Measurements from ENCODE around the gene NENF. TPM values are rescaled to one million over a fixed set of nuclear protein-coding genes. Genes with fewer than 3 reads are reported as not detected.
A peak's percentile ranks its signal among the peaks of the same experiment; 100 is the strongest.

NENF gene
- polyA plus RNA-seq, 3 donors = 34.3 to 40.6 (median 36.2) TPM

DNA sequence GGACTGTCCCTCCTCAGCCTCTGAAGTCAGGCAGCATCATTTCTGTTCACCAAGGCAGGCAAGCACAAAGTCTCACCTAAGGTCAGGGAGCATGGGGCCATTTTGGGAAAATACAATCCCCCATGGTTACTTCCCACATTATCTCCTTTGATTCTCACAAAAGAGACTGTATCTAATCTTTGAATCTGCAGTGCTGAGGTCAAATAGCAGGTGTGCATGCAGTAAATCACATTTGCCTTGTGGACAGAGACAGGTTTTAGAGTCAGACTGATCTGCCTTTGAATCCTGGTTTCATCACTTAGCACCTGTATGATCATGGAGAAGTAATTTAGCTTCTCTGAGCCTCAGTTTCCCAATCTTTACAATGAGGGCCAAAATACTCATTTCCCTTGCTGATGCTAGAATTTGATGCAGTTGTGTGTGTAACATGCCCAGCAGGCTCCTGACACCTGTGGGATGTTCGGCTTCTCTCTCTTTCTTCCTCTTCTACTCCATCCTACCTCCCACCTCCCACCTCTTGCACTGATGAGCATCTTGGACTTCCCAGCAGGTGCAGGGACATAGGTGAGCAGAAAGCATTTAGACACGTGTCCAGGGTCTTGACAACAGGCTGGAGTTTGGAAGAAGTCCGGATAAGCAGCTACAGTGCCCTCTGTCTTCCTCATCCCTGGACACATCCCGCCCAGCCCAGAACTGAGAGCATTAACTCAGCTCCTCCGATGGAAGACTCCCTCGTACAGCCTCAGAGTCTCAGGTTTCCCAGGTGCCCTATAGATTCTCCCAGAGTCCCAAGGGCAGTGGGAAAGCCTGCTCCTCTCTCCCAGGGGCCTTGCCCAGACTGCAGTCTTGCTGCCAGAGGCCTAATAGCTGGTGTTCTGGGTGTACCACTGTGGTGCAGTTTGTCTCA is 18.9 kb downstream of the NENF start:
- DNase-seq (ENCODE audit: extremely low read depth in 1 of 11, low read depth in 9 of 11, low spot score in 4 of 11) = no peak

- DNase-seq (ENCODE audit: extremely low read depth in 1 of 11, low read depth in 9 of 11, low spot score in 4 of 11) = no peak
Measured at GRCh38 chr1:212452323-212453155, 19.8 kb downstream of the NENF start.

GRCh38 chr1:212453156-212453857 is 20.6 kb downstream of the NENF start:
- no peak for DNase-seq (ENCODE audit: extremely low read depth in 1 of 11, low read depth in 9 of 11, low spot score in 4 of 11)

GRCh38 chr1:212454741-212455140 is 22.0 kb downstream of the NENF start:
- no peak for DNase-seq (ENCODE audit: extremely low read depth in 1 of 11, low read depth in 9 of 11, low spot score in 4 of 11)

DNA sequence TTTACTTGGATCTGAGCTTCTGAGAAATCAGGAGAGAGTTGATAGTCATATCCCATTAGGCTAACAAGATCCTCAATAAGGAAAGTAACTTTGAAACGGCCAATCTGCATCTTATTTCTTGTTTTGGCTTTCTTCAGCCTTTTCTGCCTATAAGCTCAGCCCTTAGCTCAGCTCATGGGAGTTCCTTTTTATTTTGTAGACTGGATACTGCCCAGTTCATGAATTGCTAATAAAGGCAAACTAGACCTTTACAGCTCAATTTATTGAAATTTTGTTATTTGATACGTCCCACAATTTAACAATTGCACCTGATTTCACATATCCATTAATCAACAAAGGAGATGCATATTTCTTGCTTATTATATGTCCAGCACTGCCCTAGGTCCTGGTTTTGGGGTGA is 22.7 kb downstream of the NENF start:
- no peak for DNase-seq (ENCODE audit: extremely low read depth in 1 of 11, low read depth in 9 of 11, low spot score in 4 of 11)

GRCh38 chr1:212455803-212456528 is 23.2 kb downstream of the NENF start:
- DNase-seq (ENCODE audit: extremely low read depth in 1 of 11, low read depth in 9 of 11, low spot score in 4 of 11) = peak in 10 of 11 donors; percentile 56 to 77 (median 70)

GRCh38 chr1:212457740-212458338 is 25.1 kb downstream of the NENF start:
- no peak for DNase-seq (ENCODE audit: extremely low read depth in 1 of 11, low read depth in 9 of 11, low spot score in 4 of 11)

DNA sequence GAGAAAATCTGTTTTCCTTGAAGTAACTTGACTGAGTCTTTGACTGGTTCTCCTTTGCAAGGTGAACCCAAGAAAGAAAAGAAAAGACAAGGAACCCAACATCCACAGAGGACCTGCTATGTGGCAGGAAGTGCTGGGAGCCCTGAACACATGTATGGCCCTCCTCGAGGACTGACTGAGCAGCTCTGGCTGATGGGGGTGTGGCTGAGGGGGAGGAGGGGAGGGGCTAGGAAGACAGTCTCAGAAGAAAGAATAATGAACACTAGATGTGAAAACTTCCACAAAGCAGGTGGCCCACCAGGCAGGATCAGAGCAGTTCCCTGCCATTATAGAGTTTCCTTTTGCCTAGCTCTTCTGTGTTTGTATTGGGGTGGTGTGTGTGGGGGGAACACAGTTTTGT is 26.1 kb downstream of the NENF start:
- no peak for DNase-seq (ENCODE audit: extremely low read depth in 1 of 11, low read depth in 9 of 11, low spot score in 4 of 11)

DNA sequence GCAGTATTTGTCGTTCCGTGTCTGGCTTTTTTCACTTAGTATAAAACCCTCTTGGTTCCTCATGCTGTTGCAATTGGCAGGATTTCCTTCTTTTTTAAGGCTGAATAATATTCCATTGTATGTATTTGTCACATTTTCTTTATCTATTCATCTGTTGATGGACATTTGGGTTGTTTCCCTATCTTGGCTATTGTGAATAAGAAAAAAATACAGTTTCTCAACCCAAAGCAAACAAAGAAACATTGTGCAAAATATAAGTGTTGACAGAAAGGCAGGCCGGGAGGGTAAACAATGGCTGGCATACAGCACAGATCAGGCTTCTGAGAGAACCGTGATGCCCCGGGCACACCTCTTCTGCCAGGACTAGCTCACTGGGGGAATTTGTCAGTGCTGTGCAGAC is 26.9 kb downstream of the NENF start:
- DNase-seq (ENCODE audit: extremely low read depth in 1 of 11, low read depth in 9 of 11, low spot score in 4 of 11) = no peak

GRCh38 chr1:212460376-212460775 is 27.7 kb downstream of the NENF start:
- no peak for DNase-seq (ENCODE audit: extremely low read depth in 1 of 11, low read depth in 9 of 11, low spot score in 4 of 11)

GRCh38 chr1:212461916-212462660 is 29.4 kb downstream of the NENF start:
- DNase-seq (ENCODE audit: extremely low read depth in 1 of 11, low read depth in 9 of 11, low spot score in 4 of 11) = no peak

- DNase-seq (ENCODE audit: extremely low read depth in 1 of 11, low read depth in 9 of 11, low spot score in 4 of 11) = no peak
Measured at GRCh38 chr1:212463565-212464285, 31.0 kb downstream of the NENF start.

DNA sequence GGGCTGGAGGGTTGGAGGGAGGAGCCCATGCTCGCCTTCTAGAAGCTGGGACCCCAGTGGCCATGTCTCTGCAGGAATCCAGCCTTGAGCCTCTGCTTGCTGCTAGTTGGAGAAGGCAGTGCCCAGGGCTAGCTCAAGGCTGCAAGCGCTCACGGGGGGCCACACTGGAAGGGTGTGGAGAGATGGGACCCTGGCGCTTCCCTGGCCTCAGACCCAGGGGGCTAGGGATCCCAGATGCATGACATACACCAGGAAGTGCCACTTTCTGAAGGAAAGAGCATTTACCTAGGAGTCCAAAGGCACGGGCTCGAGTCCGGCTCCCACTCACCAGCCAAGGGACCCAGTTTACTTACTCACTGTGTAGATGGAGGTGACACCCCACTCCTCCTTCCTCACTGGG is 32.6 kb downstream of the NENF start:
- no peak for DNase-seq (ENCODE audit: extremely low read depth in 1 of 11, low read depth in 9 of 11, low spot score in 4 of 11)

DNA sequence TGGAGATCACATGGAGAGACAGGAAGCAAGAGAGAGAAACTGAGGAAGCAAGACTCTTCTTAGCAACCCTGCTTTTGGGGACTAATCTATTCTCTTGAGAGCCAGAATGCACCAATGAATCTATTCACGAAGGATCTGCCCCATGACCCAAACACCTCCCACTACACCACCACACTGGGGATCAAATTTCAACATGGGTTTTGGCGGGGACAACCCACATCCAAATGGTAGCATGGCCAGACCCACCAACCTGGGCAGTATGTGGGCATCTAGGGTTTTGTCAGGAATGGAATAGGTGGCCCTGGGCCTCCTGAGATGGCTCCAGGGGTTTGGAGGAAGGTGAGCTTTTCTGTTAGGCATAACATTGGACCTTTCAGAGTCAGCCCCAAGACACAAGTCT is 33.7 kb downstream of the NENF start:
- DNase-seq (ENCODE audit: extremely low read depth in 1 of 11, low read depth in 9 of 11, low spot score in 4 of 11) = no peak

GRCh38 chr1:212466898-212467650 is 34.4 kb downstream of the NENF start:
- DNase-seq (ENCODE audit: extremely low read depth in 1 of 11, low read depth in 9 of 11, low spot score in 4 of 11) = peak in 1 of 11 donors; percentile 42

- no peak for DNase-seq (ENCODE audit: extremely low read depth in 1 of 11, low read depth in 9 of 11, low spot score in 4 of 11)
Measured at GRCh38 chr1:212467843-212468482, 35.2 kb downstream of the NENF start.
